ENCODE results near the gene SLC18A2.

Gene SLC18A2

DNA sequence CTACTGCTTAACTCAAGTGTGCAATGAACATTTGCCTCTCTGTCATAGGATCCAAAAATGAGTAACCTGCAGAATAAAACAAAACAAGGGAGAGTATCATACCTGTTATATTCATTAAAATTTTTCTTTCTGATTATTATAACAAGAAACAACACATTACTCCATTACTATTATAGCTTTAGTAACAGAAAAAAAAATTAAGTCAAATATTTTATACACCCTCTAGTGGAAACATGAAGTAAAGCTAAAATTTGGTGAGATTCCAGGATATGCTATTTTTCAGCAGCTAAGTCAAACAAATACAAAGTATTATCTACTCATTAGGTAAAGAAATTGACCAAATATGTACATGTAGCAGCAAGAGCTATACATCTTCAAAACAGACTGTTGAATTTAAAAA, 78.0 kb downstream of the SLC18A2 start:
- DNase-seq (ENCODE audit: low read depth): no peak

DNA sequence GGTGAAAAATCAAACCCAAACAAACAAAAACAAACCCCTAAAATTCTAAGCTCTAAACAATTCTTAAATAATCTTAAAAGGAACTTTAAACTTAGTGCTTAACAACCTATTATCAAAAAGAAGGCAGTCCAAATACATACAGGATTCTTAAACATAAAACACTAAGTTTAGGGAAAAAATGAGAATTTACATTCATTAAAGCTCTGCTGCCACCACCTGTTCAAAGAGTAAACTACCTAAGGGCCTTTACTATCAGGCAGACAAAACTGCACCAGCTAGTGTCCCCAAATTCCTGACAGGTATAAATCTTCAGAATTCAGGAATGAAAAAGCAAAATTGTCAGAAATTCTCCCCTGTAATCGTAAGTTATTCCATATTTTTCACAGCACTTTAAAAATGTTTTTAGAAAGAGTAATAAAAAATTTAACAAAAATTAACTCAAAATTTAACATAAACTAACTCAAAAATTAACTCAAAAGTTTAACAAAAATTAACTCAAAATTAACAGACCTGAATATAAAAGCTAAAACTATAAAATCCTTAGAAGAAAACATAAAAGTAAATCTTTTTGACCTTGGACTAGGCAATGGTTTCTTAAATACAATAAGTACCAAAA, 79.2 kb downstream of the SLC18A2 start:
- DNase-seq (ENCODE audit: low read depth): no peak

DNA sequence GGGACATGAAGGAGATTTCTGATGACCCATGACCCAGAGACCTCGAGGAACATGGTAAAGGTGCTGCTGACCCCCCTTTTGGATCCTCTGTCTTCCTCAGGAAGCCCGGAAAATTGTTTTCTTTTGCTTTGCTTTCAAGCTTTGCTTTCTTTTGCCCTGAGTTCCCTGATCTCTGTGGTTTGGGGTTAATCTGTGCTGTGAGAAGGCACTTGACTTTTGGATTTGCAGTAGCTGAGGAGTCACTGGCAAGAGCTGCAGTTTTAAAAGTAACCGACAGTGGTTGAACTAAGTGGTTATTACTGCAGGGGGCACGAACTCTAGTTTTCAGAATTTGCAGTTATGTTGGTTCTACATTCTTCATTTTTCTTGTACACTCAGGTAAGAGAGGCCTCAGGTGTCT, 81.3 kb downstream of the SLC18A2 start:
- DNase-seq (ENCODE audit: low read depth): no peak

DNA sequence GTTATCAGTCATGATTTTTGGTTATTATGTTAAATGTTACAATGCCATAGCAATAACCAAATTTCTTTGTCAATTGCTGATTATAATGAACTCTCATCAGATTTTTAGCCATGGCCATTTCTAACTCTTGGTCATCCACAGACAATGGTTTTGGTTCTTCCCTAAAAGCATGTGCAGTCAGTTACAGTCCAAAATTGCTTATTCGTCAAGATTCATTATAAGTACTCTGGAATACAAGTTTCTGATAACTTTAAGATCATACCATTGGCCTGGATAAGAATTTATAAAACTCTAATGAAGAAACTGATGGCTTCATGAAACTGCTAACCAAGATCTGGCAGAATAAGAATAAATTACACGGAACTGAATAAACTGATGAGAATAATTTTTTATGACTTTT, 83.5 kb downstream of the SLC18A2 start:
- no peak for DNase-seq (ENCODE audit: low read depth)

DNA sequence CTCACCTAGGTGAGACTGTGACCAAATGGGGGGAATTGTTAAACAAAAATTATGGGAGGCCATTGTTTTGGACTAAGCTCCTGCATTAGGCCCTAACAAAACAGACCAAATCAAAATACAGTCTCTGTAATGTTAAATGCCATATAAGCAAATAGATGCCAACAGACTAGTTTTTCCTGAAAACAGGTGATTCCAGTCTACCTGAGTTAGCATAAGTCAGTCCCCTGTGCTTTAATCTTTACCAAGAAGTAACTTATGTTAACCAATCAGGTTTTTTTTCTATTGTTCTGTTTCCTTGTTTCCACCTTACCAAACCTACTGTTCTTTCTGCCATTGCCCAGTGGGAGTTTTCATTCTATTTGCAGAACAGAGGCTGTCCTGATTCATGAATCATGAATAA, 86.3 kb downstream of the SLC18A2 start:
- DNase-seq (ENCODE audit: low read depth): no peak

All from stimulated activated CD8-positive, alpha-beta memory T cell treated with anti-CD3 and anti-CD28 coated beads, Interleukin-15, amount 100 ng/mL, for 1 hour (primary cell).